GM20431 (cell line): ENCODE results near the gene CUBN.

Experiments
- in situ Hi-C: fragments of 300-500 bp; cut with MseI, MboI; formaldehyde crosslinking; loops from one replicate; pipeline ENCODE4 v1.15.0; 2020; ENCODE audit warnings: low sequenced_read_pairs; ENCODE audit not compliant: unreplicated experiment

CUBN gene

GRCh38 chr10:16942381-16943078 is 187.1 kb downstream of the CUBN start:
- in situ Hi-C loops, result no loop called here

GRCh38 chr10:16941870-16942269 is 187.7 kb downstream of the CUBN start:
- in situ Hi-C loops, result no loop called here

- in situ Hi-C loops, result no loop called here
These were observed 188.5 kb downstream of the CUBN start for GRCh38 chr10:16941067-16941466.

- in situ Hi-C loops, result no loop called here
These were observed 190.7 kb downstream of the CUBN start for GRCh38 chr10:16938952-16939351.

GRCh38 chr10:16934461-16934860 is 195.2 kb downstream of the CUBN start:
- in situ Hi-C loops, result no loop called here

GRCh38 chr10:16933783-16934182 is 195.8 kb downstream of the CUBN start:
- in situ Hi-C loops, result no loop called here

- in situ Hi-C loops, result no loop called here
These were observed 197.7 kb downstream of the CUBN start for GRCh38 chr10:16931930-16932329.

GRCh38 chr10:16930540-16930939 is 199.1 kb downstream of the CUBN start:
- in situ Hi-C loops, result no loop called here

- in situ Hi-C loops, result no loop called here
These were observed 200.5 kb downstream of the CUBN start for GRCh38 chr10:16929069-16929468.

GRCh38 chr10:16927546-16927945 is 202.1 kb downstream of the CUBN start:
- in situ Hi-C loops, result no loop called here

- in situ Hi-C loops, result no loop called here
These were observed 205.9 kb downstream of the CUBN start for GRCh38 chr10:16923726-16924125.

GRCh38 chr10:16923309-16923708 is 206.3 kb downstream of the CUBN start:
- in situ Hi-C loops, result no loop called here

GRCh38 chr10:16919121-16919982 is 210.3 kb downstream of the CUBN start:
- in situ Hi-C loops, result no loop called here

- in situ Hi-C loops, result no loop called here
These were observed 213.1 kb downstream of the CUBN start for GRCh38 chr10:16916496-16916895.

GRCh38 chr10:16915300-16915699 is 214.3 kb downstream of the CUBN start:
- in situ Hi-C loops, result no loop called here

GRCh38 chr10:16913266-16913665 is 216.3 kb downstream of the CUBN start:
- in situ Hi-C loops, result no loop called here

GRCh38 chr10:16910793-16911164 is 218.8 kb downstream of the CUBN start:
- in situ Hi-C loops, result no loop called here

- in situ Hi-C loops, result no loop called here
These were observed 219.4 kb downstream of the CUBN start for GRCh38 chr10:16909961-16910792.

- in situ Hi-C loops, result no loop called here
These were observed 220.3 kb downstream of the CUBN start for GRCh38 chr10:16909271-16909767.

- in situ Hi-C loops, result no loop called here
These were observed 221.9 kb downstream of the CUBN start for GRCh38 chr10:16907687-16908086.
